BE2C (cell line): ENCODE data around the gene SLC4A2.

Source experiments
- DNase-seq: peaks from one replicate; pipeline ENCODE4 v3.0.0-alpha.2; 2020
- H3K27me3 ChIP-seq: fragments of 250-450 bp; sonication (Bioruptor Pico); 2 replicates; pipeline ENCODE4 v1.5.1; 2020; ENCODE audit warnings: mild to moderate bottlenecking
- H3K36me3 ChIP-seq: fragments of 250-450 bp; sonication (Bioruptor Pico); 2 replicates; pipeline ENCODE4 v1.5.1; 2020; ENCODE audit warnings: mild to moderate bottlenecking
- H3K4me1 ChIP-seq: fragments of 250-450 bp; sonication (Bioruptor Pico); 2 replicates; pipeline ENCODE4 v1.5.1; 2020
- H3K4me3 ChIP-seq: 2 replicates; pipeline ENCODE4 v1.5.1; 2011; ENCODE audit warnings: low read depth, low read length
- H3K9me3 ChIP-seq: fragments of 250-450 bp; sonication (Bioruptor Pico); 2 replicates; pipeline ENCODE4 v1.5.1; 2020
- TF ChIP-seq, protein P1 (sequence below): IDR thresholded peaks from 2 replicates; pipeline ENCODE4 v1.5.1; 2012; ENCODE audit warnings: mild to moderate bottlenecking, low read depth, low read length

SLC4A2 gene

DNA sequence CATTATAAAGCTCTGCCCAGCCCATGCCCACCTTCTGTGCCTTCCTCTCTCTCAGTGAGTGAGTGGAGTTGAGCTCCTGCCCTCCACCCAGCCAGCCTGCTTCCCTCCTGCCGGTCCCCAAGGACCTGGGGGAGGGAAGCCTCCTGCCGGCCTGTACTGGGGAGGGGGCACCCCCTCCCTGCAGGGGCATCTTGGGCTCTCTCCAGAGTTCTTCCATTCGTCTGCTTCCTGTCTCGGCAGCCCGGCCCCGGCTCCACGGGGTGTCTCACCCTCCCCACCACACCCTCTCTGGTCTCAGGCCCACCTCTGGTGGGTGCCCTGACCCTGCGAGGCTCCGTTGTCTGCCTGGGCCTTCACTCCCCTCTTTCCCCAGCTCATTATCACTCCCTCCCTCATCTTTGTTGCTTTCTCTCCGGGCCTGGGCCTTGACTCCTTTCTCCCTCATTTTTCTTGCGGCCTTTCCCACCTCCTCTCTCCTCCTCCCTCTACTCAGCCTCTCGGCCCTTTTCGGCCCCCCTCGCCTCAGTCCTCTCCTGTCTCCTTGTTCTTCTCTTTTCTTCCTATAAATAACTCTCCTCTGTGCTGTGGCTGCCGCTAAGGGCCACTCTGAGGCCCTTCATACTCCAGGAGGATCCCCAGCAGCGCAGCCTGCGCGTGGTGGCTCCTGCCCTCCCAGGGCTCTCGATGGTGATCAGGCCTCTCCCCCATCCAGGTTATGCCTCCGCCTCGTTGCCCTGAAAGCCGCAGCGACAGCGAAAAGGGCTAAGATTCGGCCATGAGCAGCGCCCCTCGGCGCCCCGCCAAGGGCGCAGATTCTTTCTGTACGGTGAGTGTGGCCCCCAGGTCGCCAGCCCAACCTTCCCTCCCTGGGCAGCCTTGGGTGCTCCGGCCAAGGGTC, 2.1 kb downstream of the SLC4A2 start:
- H3K27me3 ChIP-seq = no peaks in the 10 kb centered on the region
- no peak for DNase-seq
- H3K9me3 ChIP-seq = no peaks in the 10 kb centered on the region
- peak overlapping the region; percentile 94 for H3K4me3 ChIP-seq
- H3K36me3 ChIP-seq = peaks cover 31% of the 10 kb centered on the region
- TF ChIP-seq, protein P1, sequence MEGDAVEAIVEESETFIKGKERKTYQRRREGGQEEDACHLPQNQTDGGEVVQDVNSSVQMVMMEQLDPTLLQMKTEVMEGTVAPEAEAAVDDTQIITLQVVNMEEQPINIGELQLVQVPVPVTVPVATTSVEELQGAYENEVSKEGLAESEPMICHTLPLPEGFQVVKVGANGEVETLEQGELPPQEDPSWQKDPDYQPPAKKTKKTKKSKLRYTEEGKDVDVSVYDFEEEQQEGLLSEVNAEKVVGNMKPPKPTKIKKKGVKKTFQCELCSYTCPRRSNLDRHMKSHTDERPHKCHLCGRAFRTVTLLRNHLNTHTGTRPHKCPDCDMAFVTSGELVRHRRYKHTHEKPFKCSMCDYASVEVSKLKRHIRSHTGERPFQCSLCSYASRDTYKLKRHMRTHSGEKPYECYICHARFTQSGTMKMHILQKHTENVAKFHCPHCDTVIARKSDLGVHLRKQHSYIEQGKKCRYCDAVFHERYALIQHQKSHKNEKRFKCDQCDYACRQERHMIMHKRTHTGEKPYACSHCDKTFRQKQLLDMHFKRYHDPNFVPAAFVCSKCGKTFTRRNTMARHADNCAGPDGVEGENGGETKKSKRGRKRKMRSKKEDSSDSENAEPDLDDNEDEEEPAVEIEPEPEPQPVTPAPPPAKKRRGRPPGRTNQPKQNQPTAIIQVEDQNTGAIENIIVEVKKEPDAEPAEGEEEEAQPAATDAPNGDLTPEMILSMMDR = no peak; the same call in 1 of the 2 replicates
- H3K4me1 ChIP-seq = peaks cover 22% of the 10 kb centered on the region

DNA sequence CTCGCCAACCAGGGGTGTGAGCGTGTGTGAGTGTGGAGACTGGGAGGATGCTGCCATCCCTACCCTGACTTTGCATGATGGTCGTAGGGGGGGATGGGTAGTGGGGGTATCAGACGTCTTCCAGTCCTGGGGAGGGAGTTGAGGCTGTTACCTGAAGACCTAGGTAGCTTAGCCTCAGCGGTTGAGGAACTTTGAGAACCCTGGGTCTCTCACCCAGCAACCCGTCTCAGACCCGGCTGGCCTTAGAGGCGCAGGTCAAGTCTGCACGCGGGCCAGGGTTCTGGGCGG, 2.7 kb downstream of the SLC4A2 start:
- peaks cover 21% of the 10 kb centered on the region for H3K4me1 ChIP-seq
- DNase-seq = no peak
- peak overlapping the region; percentile 94 for H3K4me3 ChIP-seq
- no peaks in the 10 kb centered on the region for H3K27me3 ChIP-seq
- peaks cover 37% of the 10 kb centered on the region for H3K36me3 ChIP-seq
- TF ChIP-seq, protein P1 = no peak
- no peaks in the 10 kb centered on the region for H3K9me3 ChIP-seq

DNA sequence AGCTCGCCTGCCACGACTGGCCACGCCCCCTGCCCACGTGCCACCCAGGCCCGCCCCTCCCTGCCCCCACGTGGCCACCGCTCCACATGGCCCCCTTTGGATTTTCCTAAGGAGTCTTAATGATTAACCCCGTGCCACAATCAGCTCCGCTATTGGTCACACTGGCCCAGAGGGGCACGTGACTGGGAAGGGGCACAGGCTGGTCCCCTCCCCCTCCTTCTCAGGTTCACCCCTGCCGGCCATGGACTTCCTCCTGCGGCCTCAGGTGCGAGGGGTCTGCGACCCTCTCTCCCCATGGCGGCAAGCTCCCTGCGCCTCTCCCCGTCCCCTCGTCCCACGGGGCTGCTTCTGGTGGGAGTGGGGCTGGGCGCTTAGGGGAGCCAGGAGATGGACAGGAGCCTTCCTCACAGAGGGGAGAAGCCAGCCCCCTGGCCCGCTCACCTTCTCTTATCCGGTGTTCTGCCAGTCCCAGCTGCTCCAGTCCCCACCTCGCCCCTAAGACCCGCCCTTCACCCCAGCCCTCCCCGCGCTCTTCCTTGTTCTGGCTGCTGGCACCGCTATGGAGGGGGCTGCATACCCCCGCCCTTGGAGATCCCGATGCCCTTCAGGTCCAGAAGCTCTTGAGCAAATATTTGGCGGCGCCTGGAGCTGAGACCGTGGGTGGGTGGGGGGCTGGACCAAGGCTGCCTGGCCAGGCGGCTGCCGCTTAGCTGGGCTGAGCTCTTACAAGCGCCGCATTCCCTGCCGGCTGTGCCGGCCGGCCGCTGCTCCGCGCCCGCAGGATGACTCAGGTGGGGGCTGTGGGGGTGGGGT, 3.2 kb downstream of the SLC4A2 start:
- Histone ChIP-seq H3K9me3 (no peaks in the 10 kb centered on the region), H3K36me3 (peaks cover 42% of the 10 kb centered on the region), H3K4me1 (peaks cover 19% of the 10 kb centered on the region), H3K27me3 (no peaks in the 10 kb centered on the region), H3K4me3 (peak overlapping the region; percentile 94)
- TF ChIP-seq, protein P1 = 0 out of 2 replicates have a peak, but pooled peaks have one; percentile 2
- DNase-seq = peak; percentile 95

DNA sequence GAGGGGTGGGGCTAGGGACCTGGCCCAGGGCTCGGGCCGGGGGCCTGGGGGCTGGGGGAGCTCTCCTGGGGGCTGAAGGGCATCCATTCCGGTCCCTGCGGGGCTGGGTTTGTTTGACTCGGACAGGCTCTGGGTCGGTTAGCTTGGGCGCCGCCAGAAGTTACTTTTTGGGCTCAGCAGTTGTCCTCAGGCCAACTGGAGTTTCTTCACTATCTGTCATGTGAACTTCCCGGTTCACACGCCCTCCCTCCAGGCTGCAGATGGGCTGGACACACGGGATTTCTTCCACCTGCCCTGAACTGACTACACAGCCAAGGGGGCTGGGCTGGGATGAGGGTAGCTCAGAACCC, 3.8 kb downstream of the SLC4A2 start:
- H3K36me3 ChIP-seq = peaks cover 48% of the 10 kb centered on the region
- TF ChIP-seq, protein P1 = no peak
- no peak for DNase-seq
- H3K4me3 ChIP-seq = peak overlapping the region; percentile 94
- peaks cover 19% of the 10 kb centered on the region for H3K4me1 ChIP-seq
- H3K27me3 ChIP-seq = no peaks in the 10 kb centered on the region
- no peaks in the 10 kb centered on the region for H3K9me3 ChIP-seq

DNA sequence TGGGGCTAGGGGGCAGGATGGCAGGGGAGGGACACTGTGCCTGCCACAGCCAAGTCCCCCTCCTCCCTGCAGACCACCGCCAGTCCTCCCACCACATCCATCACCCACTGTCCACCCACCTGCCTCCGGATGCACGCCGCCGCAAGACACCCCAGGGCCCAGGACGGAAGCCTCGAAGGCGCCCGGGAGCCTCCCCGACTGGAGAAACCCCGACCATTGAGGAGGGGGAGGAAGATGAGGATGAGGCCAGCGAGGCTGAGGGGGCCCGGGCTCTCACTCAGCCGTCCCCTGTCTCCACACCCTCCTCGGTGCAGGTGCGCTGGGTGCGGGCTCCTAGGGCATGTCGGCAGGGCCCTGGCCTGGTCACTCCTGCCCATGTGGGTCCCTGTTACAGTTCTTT, 5.1 kb downstream of the SLC4A2 start:
- no peak for DNase-seq
- TF ChIP-seq, protein P1 = no peak
- peaks cover 58% of the 10 kb centered on the region for H3K36me3 ChIP-seq
- no peaks in the 10 kb centered on the region for H3K27me3 ChIP-seq
- no peak overlapping the region for H3K4me3 ChIP-seq
- H3K4me1 ChIP-seq = peaks cover 11% of the 10 kb centered on the region
- H3K9me3 ChIP-seq = no peaks in the 10 kb centered on the region

DNA sequence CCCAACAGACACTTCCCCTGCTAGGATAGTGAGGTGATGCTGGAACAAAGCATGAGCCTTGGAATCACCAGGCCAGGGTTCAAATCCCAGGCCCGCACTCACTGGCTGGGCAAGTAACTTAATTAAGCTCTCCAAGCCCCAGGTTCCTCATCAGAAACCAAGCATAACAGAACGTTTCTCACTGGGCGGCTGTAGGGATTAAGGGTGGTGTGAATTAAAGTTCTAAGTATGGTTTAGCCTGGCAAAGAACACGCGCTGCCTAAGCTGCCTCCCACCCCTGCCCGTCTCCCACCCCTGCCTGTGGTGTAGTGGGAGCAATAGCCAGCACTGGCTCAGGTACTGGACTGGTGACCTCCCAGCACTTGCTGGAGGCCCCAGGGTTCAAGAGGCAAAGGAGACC, 5.6 kb downstream of the SLC4A2 start:
- Histone ChIP-seq H3K9me3 (no peaks in the 10 kb centered on the region), H3K4me3 (no peak overlapping the region), H3K4me1 (peaks cover 11% of the 10 kb centered on the region), H3K36me3 (peaks cover 63% of the 10 kb centered on the region), H3K27me3 (no peaks in the 10 kb centered on the region)
- TF ChIP-seq, protein P1 = no peak
- DNase-seq = no peak
